ENCODE results near the gene HSPG2.

Gene HSPG2

GRCh38 chr1:21773585-21773984 lies 163.5 kb downstream of the HSPG2 start:
- no peak for TF ChIP-seq TAF1 (IDR thresholded peaks at IDR 0.05; ENCODE audit: low read depth)
- no peak for TF ChIP-seq EP300 (IDR thresholded peaks at IDR 0.05; ENCODE audit: borderline replicate concordance)
- TF ChIP-seq USF1 (IDR thresholded peaks at IDR 0.05): no peak
- no peak for TF ChIP-seq MAX (IDR thresholded peaks at IDR 0.05)
- no peak for TF ChIP-seq CEBPB (IDR thresholded peaks at IDR 0.05)
- TF ChIP-seq REST (IDR thresholded peaks at IDR 0.05; ENCODE audit: low read depth): no peak
- no peak for TF ChIP-seq TCF12 (IDR thresholded peaks at IDR 0.05; ENCODE audit: low read depth)
- TF ChIP-seq ZBTB7A (IDR thresholded peaks at IDR 0.05; ENCODE audit: low read depth): no peak
- no peak for TF ChIP-seq YY1 (IDR thresholded peaks at IDR 0.05; ENCODE audit: low read depth)
- no peak for TF ChIP-seq RAD21 (IDR thresholded peaks at IDR 0.05; ENCODE audit: low read depth)
- no peak for TF ChIP-seq FOXM1 (IDR thresholded peaks at IDR 0.05; ENCODE audit: borderline replicate concordance, low read depth)
- TF ChIP-seq EGR1 (IDR thresholded peaks at IDR 0.05): no peak
- TF ChIP-seq NFIC (IDR thresholded peaks at IDR 0.05): no peak
- no peak for TF ChIP-seq CREB1 (IDR thresholded peaks at IDR 0.05; ENCODE audit: low read depth)
